NT2/D1 (cell line): ENCODE data around the gene FBXO10.

Experiments used
- YY1 ChIP-seq: IDR thresholded peaks from 2 replicates; pipeline ENCODE4 v1.6.1; 2011; ENCODE audit not compliant: insufficient read length, insufficient read depth
- ZNF274 ChIP-seq: IDR thresholded peaks from 2 replicates; pipeline ENCODE4 v1.6.1; 2011; ENCODE audit warnings: mild to moderate bottlenecking, low read depth, low read length

- TF ChIP-seq YY1 (no peak), ZNF274 (no peak)
These were observed 111.5 kb downstream of the FBXO10 start for GRCh38 chr9:37464426-37465248.
